C4-2B (cell line): Measurements from ENCODE around the gene CDH12.
"Not testable (repeated sequence)": the region's sequence is repeated elsewhere in the genome, so short reads cannot be mapped to it uniquely, and the experiment has no call there.

Experiments used
- H3K27ac ChIP-seq: fragments of 450-650 bp; 2 replicates; pipeline ENCODE4 v1.5.1; 2017
- CTCF ChIP-seq: fragments of 450-650 bp; conservative IDR thresholded peaks from 2 replicates; pipeline ENCODE4 v1.5.1; 2017; ENCODE audit warnings: mild to moderate bottlenecking
- ZFX ChIP-seq: fragments of 450-650 bp; IDR thresholded peaks from 2 replicates; pipeline ENCODE4 v1.6.1; 2017

The CDH12 gene

GRCh38 chr5:22521521-22521920 is 331.6 kb downstream of the CDH12 start:
- no peak overlapping the region for H3K27ac ChIP-seq
- TF ChIP-seq CTCF (no peak), ZFX (no peak)

- H3K27ac ChIP-seq, result not testable (repeated sequence)
Measured at GRCh38 chr5:22516497-22516896, 336.6 kb downstream of the CDH12 start.

DNA sequence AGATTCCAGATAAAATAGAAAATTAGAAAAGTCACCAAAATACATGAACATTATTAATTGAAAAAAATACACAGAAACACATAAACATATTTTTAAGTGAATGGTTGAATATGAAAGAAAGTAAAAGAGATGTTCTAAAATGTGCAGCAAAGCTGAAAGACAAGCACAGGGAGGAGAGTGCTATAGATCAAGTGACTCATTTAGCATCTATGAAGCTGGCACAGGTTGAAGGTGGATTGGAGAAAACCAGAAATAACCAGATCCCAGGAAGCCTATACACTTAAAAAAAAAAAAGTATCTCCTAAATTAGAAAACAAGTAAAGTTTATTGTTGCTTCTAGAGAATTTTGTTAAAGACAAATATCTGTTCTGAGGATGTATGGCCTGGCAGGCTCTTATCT is 338.9 kb downstream of the CDH12 start:
- TF ChIP-seq ZFX, result no peak
- no peak for TF ChIP-seq CTCF
- H3K27ac ChIP-seq, result no peak overlapping the region

DNA sequence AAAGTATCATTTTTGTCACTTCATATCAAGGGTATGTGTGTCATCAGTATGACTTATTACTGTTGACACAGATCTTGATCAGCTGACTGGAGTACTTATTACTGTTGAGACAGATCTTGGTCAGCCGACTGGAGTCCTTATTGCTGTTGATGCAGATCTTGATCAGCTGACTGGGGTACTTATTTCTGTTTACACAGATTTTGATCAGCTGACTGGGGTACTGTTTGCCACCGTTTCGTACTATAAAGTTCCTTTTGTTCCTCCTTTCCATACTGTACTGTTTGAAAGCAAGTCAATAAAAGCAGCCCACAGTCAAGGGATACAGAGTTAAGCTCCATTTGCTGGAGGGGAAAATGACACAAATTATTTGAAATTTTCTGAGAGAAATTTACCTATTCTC is 347.3 kb downstream of the CDH12 start:
- H3K27ac ChIP-seq, result no peak overlapping the region
- TF ChIP-seq ZFX, result no peak
- no peak for TF ChIP-seq CTCF

DNA sequence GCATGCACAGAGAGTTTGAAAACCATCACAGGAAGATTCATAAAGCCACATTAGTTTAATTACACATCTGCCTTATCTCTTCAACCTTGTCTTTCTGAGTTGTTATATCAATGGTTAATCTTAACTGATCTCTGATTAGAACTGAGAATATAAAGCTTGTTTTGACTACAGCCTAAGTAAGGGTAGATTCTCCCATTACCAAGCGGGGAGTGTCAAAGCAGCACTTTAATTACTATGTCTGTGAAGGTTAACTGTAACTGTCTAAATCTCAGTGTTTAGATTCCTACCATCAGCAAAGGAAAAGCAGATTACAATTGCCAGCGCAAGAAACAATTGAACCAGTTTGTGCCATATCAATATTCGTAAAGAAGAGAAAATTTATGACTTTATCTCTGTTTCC is 348.7 kb downstream of the CDH12 start:
- H3K27ac ChIP-seq, result no peak overlapping the region
- TF ChIP-seq ZFX (no peak), CTCF (no peak)

DNA sequence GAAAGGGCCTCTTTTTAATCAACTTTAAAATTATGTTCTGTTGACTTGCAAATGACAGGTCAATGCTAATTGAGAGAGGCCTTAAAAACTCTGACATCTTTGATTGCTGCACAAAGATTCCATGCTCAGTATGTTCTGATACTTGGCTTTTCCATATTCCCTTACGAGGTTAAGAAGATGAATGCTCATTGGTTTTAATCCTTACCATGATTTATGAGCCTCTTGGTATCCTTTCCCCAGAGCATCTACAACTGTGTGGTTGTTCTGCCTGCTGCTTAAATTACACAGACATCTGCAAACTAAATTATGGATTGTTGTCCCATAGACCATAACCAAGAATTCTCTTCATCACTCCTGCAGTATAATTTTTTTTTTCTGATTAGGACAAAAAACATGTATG is 352.6 kb downstream of the CDH12 start:
- TF ChIP-seq CTCF (no peak), ZFX (no peak)

DNA sequence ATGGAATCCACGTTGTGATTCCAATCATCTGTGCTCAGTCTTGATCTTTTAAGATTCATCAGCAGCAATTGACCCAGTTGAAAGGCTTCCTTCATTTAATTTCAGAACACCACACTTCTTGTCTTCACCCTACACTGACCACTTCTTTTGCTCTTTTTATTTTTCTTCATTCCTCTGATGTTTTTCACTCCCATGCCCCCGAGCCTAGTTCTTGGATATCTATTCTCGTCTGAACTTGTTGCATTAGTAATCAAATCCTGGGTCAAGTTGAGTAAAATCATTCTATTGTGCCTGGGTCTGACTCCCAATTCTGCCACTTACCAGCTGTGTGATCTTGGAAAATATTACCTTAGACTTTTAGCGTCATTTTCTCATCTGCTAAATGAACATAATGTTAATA is 356.5 kb downstream of the CDH12 start:
- TF ChIP-seq CTCF, result no peak
- TF ChIP-seq ZFX, result no peak

More for the DNA sequence above, 352.6 kb downstream of the CDH12 start:
- H3K27ac ChIP-seq, result no peak overlapping the region

DNA sequence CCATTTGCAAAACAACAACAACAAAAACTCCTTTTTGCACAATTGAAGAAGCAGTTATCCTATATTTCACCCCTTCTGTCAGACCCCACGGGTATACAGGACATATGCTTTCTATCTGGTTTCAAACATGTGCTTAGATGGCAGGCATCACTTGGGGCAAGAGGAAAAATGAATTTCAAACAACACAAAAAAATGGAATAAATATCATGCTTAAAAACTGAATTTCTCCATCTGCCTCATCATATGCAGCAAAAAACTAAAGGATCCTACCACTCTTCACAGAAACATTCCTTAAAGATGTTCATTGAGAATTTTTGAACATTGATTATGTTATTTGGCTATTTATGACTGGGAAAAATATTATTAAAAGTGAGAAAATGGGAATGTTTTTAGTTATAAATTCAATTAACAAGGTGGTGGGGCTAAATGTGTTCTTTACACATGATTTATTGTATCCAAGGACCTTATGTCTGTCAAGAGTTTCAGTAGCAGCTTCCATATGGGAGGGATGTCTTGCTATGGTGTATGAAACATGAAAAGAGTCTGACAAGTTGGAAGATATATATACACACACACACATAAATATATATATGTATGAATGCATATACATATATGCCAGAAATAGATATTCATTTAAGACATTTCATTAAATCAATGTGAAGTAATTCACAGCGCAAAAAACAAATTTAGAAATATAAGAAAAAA is 358.0 kb downstream of the CDH12 start:
- no peak overlapping the region for H3K27ac ChIP-seq
- TF ChIP-seq ZFX (no peak), CTCF (no peak)

More for the DNA sequence above, 356.5 kb downstream of the CDH12 start:
- no peak overlapping the region for H3K27ac ChIP-seq
